Measurements from ENCODE around the gene SOX11. TPM values are rescaled to one million over a fixed set of nuclear protein-coding genes. Genes with fewer than 3 reads are reported as not detected.

SOX11 gene
- total and polyA plus RNA-seq, 2 experiments from 2014 or later, result 3.0 to 20.7 TPM

DNA sequence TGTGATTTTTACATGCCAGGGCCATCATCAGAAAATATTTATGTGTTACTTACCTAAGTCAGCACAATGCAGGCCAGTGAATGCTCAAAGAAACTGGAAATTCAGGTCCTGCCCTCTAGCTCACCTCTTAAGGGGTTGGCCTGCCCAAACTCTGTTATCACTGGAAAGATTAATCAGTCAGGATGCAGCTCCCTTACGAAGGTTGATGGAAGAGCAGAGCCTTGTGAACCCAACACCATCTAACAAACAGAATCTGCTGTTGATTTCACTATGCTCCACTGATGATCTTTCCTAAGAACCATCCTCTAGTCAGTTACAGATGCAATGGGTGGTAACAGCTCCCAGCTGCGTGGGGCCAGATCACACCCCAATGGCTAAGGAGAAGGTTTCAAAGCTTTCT lies 38.2 kb downstream of the SOX11 start:
- Histone ChIP-seq H3K4me1 (ENCODE audit: insufficient read depth) (peaks cover 3% of the 10 kb centered on the region), H3K9me3 (ENCODE audit: low read depth) (no peaks in the 10 kb centered on the region), H3K4me2 (no peak overlapping the region), H4K20me1 (ENCODE audit: insufficient read depth, poor library complexity, severe bottlenecking) (no peaks in the 10 kb centered on the region), H3K36me3 (replicated peaks; ENCODE audit: insufficient read depth, low read depth) (no peaks in the 10 kb centered on the region), H3K4me3 (no peak overlapping the region), H3K9me2 (replicated peaks; ENCODE audit: insufficient read depth) (no peaks in the 10 kb centered on the region), H3K79me2 (no peaks in the 10 kb centered on the region), H2AFZ (no peak overlapping the region), H3K27me3 (no peaks in the 10 kb centered on the region), H3K27ac (peak overlapping the region; percentile 28)
- 62% methylated on average over 2 of the region's 2 CpGs for WGBS (ENCODE audit: low lambda C conversion rate, missing lambda C conversion rate)
- no peak for DNase-seq (ENCODE audit: low spot score)
- no peak for TF ChIP-seq EZH2phosphoT487 (IDR thresholded peaks at IDR 0.05; ENCODE audit: low read depth, severe bottlenecking, unreplicated experiment)
- TF ChIP-seq EZH2 (IDR thresholded peaks at IDR 0.05; ENCODE audit: borderline replicate concordance), result no peak
- TF ChIP-seq, protein P1, sequence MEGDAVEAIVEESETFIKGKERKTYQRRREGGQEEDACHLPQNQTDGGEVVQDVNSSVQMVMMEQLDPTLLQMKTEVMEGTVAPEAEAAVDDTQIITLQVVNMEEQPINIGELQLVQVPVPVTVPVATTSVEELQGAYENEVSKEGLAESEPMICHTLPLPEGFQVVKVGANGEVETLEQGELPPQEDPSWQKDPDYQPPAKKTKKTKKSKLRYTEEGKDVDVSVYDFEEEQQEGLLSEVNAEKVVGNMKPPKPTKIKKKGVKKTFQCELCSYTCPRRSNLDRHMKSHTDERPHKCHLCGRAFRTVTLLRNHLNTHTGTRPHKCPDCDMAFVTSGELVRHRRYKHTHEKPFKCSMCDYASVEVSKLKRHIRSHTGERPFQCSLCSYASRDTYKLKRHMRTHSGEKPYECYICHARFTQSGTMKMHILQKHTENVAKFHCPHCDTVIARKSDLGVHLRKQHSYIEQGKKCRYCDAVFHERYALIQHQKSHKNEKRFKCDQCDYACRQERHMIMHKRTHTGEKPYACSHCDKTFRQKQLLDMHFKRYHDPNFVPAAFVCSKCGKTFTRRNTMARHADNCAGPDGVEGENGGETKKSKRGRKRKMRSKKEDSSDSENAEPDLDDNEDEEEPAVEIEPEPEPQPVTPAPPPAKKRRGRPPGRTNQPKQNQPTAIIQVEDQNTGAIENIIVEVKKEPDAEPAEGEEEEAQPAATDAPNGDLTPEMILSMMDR (IDR thresholded peaks at IDR 0.05; ENCODE audit: poor library complexity), result no peak

DNA sequence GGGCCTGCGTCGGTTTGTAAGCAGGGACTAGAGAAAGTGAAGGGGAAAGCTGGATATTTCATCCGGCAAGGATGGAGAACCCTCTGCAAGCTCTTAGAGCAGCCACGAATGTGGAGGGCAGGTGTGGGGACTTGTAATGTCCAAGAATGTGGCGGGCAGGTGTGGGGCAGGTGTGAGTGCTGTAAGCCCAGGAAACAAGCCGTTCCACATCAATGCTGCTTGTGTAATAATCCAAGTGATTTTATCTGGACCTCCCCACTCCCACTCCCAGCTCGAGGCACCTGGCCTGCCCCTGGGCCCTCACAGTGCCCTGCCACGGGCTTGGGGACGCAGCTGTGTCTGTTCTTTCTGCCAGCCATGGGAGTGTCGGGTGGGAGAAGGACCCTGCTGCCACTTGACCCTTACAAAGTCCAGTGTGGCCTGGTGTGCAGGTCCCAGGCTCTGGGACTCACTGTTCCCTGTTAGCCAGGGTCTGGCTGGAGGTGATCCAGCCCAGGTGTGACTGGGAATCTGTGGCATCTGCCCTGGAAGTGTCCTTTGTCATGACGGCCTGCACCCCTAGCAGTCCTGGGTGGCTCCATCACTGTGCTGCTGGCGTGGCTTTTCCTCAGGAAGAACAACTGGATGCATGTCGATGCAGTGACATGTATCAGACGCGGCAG lies 42.8 kb downstream of the SOX11 start:
- Histone ChIP-seq H2AFZ (no peak overlapping the region), H3K27ac (no peak overlapping the region), H3K27me3 (no peaks in the 10 kb centered on the region), H4K20me1 (ENCODE audit: insufficient read depth, poor library complexity, severe bottlenecking) (no peaks in the 10 kb centered on the region), H3K79me2 (no peaks in the 10 kb centered on the region), H3K36me3 (replicated peaks; ENCODE audit: insufficient read depth, low read depth) (no peaks in the 10 kb centered on the region), H3K9me2 (replicated peaks; ENCODE audit: insufficient read depth) (no peaks in the 10 kb centered on the region), H3K4me3 (no peak overlapping the region), H3K9me3 (ENCODE audit: low read depth) (no peaks in the 10 kb centered on the region), H3K4me1 (ENCODE audit: insufficient read depth) (no peaks in the 10 kb centered on the region), H3K4me2 (no peak overlapping the region)
- 66% methylated on average over 15 of the region's 15 CpGs for WGBS (ENCODE audit: low lambda C conversion rate, missing lambda C conversion rate)
- no peak for DNase-seq (ENCODE audit: low spot score)
- TF ChIP-seq EZH2 (IDR thresholded peaks at IDR 0.05; ENCODE audit: borderline replicate concordance), result no peak
- TF ChIP-seq, protein P1 (IDR thresholded peaks at IDR 0.05; ENCODE audit: poor library complexity), result no peak
- no peak for TF ChIP-seq EZH2phosphoT487 (IDR thresholded peaks at IDR 0.05; ENCODE audit: low read depth, severe bottlenecking, unreplicated experiment)

DNA sequence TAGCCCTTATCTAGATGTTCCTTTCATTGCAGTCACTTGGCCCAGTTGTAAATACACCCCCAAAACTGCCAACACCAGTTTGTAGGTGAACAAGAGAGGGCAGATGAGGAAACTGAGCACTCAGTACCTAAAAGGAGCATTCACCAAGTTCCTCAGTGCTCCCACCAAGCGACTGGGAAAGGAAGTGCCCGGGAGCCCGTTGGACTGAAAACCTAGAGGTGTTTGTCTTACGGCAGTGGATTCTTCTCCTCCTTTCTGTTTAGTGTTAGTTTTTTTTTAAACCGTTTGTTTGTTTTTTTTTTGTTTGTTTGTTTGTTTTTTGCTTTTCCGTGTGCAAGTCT lies 43.3 kb downstream of the SOX11 start:
- no peak overlapping the region for H3K4me3 ChIP-seq

More for the DNA sequence above, 43.3 kb downstream of the SOX11 start:
- H3K4me1 ChIP-seq (ENCODE audit: insufficient read depth), result no peaks in the 10 kb centered on the region
- no peaks in the 10 kb centered on the region for H4K20me1 ChIP-seq (ENCODE audit: insufficient read depth, poor library complexity, severe bottlenecking)
- WGBS (ENCODE audit: low lambda C conversion rate, missing lambda C conversion rate), result 87% methylated on average over 6 of the region's 6 CpGs
- H3K9me3 ChIP-seq (ENCODE audit: low read depth), result no peaks in the 10 kb centered on the region
- H2AFZ ChIP-seq, result no peak overlapping the region
- TF ChIP-seq EZH2phosphoT487 (IDR thresholded peaks at IDR 0.05; ENCODE audit: low read depth, severe bottlenecking, unreplicated experiment) (no peak), EZH2 (IDR thresholded peaks at IDR 0.05; ENCODE audit: borderline replicate concordance) (no peak)
- TF ChIP-seq, protein P1 (IDR thresholded peaks at IDR 0.05; ENCODE audit: poor library complexity), result no peak
- H3K4me2 ChIP-seq, result no peak overlapping the region
- no peaks in the 10 kb centered on the region for H3K9me2 ChIP-seq (replicated peaks; ENCODE audit: insufficient read depth)
- no peaks in the 10 kb centered on the region for H3K27me3 ChIP-seq
- H3K27ac ChIP-seq, result no peak overlapping the region
- no peaks in the 10 kb centered on the region for H3K79me2 ChIP-seq
- H3K36me3 ChIP-seq (replicated peaks; ENCODE audit: insufficient read depth, low read depth), result no peaks in the 10 kb centered on the region
- no peak for DNase-seq (ENCODE audit: low spot score)
